GM12878 (cell line): ENCODE measurements around the gene PPP1R1C. TPM values are rescaled to one million over a fixed set of nuclear protein-coding genes. Genes with fewer than 3 reads are reported as not detected.

Experiments
- ATAC-seq: fragments of 200-7000 bp; cut with Tn5 transposase; 3 replicates; pipeline ENCODE4 v1.9.1; 2020; ENCODE audit warnings: mild to moderate bottlenecking, moderate library complexity
- BruUV-seq: library from RNA; stranded (reverse); fragments of 400-500 nt; replicated peaks from 2 replicates; lab custom pipeline; 2021; lab: Mats Ljungman, UMichigan
- CTCF ChIA-PET: fragments of 300-600 bp; sonication (Branson Sonifier 250); formaldehyde crosslinking; extraction: SDS; loops from one replicate; lab custom pipeline; 2021; ENCODE audit warnings: inconsistent platforms; lab: Yijun Ruan, JAX
- POLR2A ChIA-PET: fragments of 350-600 bp; formaldehyde crosslinking; extraction: SDS; loops from one replicate; lab custom pipeline; 2021; ENCODE audit warnings: inconsistent platforms; lab: Charles Lee
- RAD21 ChIA-PET: fragments of 300-600 bp; sonication (Branson Sonifier 250); formaldehyde crosslinking; loops from one replicate; lab custom pipeline; 2023; ENCODE audit warnings: antibody characterized with exemption; ENCODE audit not compliant: unreplicated experiment; lab: Charles Lee
- SMC1A ChIA-PET: fragments of 300-600 bp; sonication (Branson Sonifier 250); formaldehyde crosslinking; loops from one replicate; lab custom pipeline; 2023; ENCODE audit not compliant: unreplicated experiment, uncharacterized antibody; lab: Charles Lee
- DNase-seq: peaks from one replicate; pipeline ENCODE4 v3.0.0-alpha.2; 2011; ENCODE audit warnings: low read depth, low spot score
- FAIRE-seq: peaks from 3 replicates; lab custom pipeline; 2011; peaks lifted over from hg19 to GRCh38; lab: Jason Lieb, UNC
- H2AFZ ChIP-seq: 2 replicates; pipeline ENCODE4 v1.6.0; 2011; ENCODE audit warnings: low read depth, low read length, control low read depth; ENCODE audit not compliant: control insufficient read depth
- H3K27ac ChIP-seq: 2 replicates; pipeline ENCODE4 v1.5.1; 2011; ENCODE audit warnings: control low read depth; ENCODE audit not compliant: control insufficient read depth, insufficient read depth
- H3K27me3 ChIP-seq, 2 experiments: replicated peaks in 1 of 2; 2 replicates each; pipeline versions ENCODE4 v1.6.0 to v1.6.1; 2011; ENCODE audit warnings: low read length in 1 of 2; ENCODE audit not compliant: control insufficient read depth in 2 of 2, insufficient read depth in 2 of 2
- H3K36me3 ChIP-seq, 2 experiments: 2 replicates each; pipeline ENCODE4 v1.5.1; 2011; ENCODE audit warnings: low read length in 1 of 2; ENCODE audit not compliant: control insufficient read depth in 2 of 2, insufficient read depth in 2 of 2
- H3K4me1 ChIP-seq: 2 replicates; pipeline ENCODE4 v1.6.1; 2011; ENCODE audit warnings: mild to moderate bottlenecking, low read length, moderate library complexity, mixed read lengths; ENCODE audit not compliant: control insufficient read depth, insufficient read depth
- H3K4me2 ChIP-seq: 2 replicates; pipeline ENCODE4 v1.6.0; 2011; ENCODE audit warnings: control low read depth; ENCODE audit not compliant: control insufficient read depth, insufficient read depth
- H3K4me3 ChIP-seq: fragments of 200-600 bp; sonication (generic); 2 replicates; pipeline ENCODE4 v1.5.1; 2016
- H3K79me2 ChIP-seq: 2 replicates; pipeline ENCODE4 v1.6.0; 2011; ENCODE audit warnings: low read length; ENCODE audit not compliant: control insufficient read depth, insufficient read depth
- H3K9ac ChIP-seq: 2 replicates; pipeline ENCODE4 v1.8.0; 2011; ENCODE audit warnings: low read length, control low read depth, mixed read lengths; ENCODE audit not compliant: control insufficient read depth, insufficient read depth
- H3K9me3 ChIP-seq: replicated peaks from 3 replicates; pipeline ENCODE4 v1.5.1; 2011; ENCODE audit warnings: mild to moderate bottlenecking, low read length; ENCODE audit not compliant: control insufficient read depth, insufficient read depth
- H4K20me1 ChIP-seq: 2 replicates; pipeline ENCODE4 v1.6.0; 2011; ENCODE audit not compliant: control insufficient read depth, insufficient read depth
- ATF3 ChIP-seq: IDR thresholded peaks from 2 replicates; pipeline ENCODE4 v1.6.1; 2011; ENCODE audit warnings: low read depth, mild to moderate bottlenecking, low read length, moderate library complexity, borderline replicate concordance; ENCODE audit errors: extremely low read depth
- CTCF ChIP-seq, 3 experiments: IDR thresholded peaks in 2 of 3; conservative IDR thresholded peaks in 1 of 3; 2 replicates each; pipeline ENCODE4 v1.5.1; 2011; ENCODE audit warnings: low read depth in 3 of 3, low read length in 3 of 3, mild to moderate bottlenecking in 3 of 3, control low read depth in 2 of 3, moderate library complexity in 2 of 3, inconsistent platforms in 1 of 3, mixed read lengths in 1 of 3; ENCODE audit not compliant: control insufficient read depth in 2 of 3, insufficient read depth in 1 of 3; ENCODE audit errors: extremely low read depth in 1 of 3
- EZH2 ChIP-seq: IDR thresholded peaks from 2 replicates; pipeline ENCODE4 v1.6.1; 2012; ENCODE audit warnings: low read depth, mild to moderate bottlenecking, control low read depth, inconsistent platforms, low read length, borderline replicate concordance; ENCODE audit not compliant: control insufficient read depth
- PAX8 ChIP-seq: fragments of 450-650 bp; IDR thresholded peaks from 2 replicates; pipeline ENCODE4 v1.6.1; 2017; ENCODE audit warnings: mild to moderate bottlenecking, moderate library complexity
- POLR2AphosphoS5 ChIP-seq: IDR thresholded peaks from 2 replicates; pipeline ENCODE4 v1.6.1; 2011; ENCODE audit warnings: mild to moderate bottlenecking, low read length, inconsistent platforms
- SREBF1 ChIP-seq: IDR thresholded peaks from 2 replicates; pipeline ENCODE4 v1.6.1; 2012; ENCODE audit warnings: mild to moderate bottlenecking, low read length
- SUZ12 ChIP-seq: fragments of 200-600 bp; sonication (generic); IDR thresholded peaks from one replicate; pipeline ENCODE4 v1.6.1; 2018; ENCODE audit warnings: antibody characterized with exemption, mild to moderate bottlenecking; ENCODE audit not compliant: unreplicated experiment
- ZNF384 ChIP-seq: IDR thresholded peaks from 2 replicates; pipeline ENCODE4 v1.6.1; 2012; ENCODE audit warnings: low read depth, mild to moderate bottlenecking, low read length, improper control_type of control experiment, borderline replicate concordance
- WGBS: methylation state at CpG from one replicate; pipeline ENCODE4 v1.1.6; 2016; ENCODE audit warnings: low lambda C conversion rate; ENCODE audit not compliant: insufficient replicate concordance, insufficient coverage; ENCODE audit errors: missing lambda C conversion rate; 5-methylcytosine and 5-hydroxymethylcytosine counted together
- in situ Hi-C: fragments of 300-500 bp; cut with MboI; formaldehyde crosslinking; loops from 9 replicates; pipeline ENCODE4 v1.14.3; 2018; ENCODE audit warnings: mixed read lengths
- intact Hi-C: fragments of 100-400 bp; cut with micrococcal nuclease; formaldehyde crosslinking; loops from one replicate; pipeline ENCODE4 v1.14.2; 2022; ENCODE audit not compliant: unreplicated experiment
- polyA plus RNA-seq, 11 experiments: library from polyadenylated mRNA; depleted of rRNA in 4 of 11; unstranded in 6 of 11; stranded (reverse) in 5 of 11; fragments of >200 nt; fragmentation: Nextera tagmentation in 4 of 11; fragmentation: Illumina TruSeq in 1 of 11; extraction: Ambion mirVana in 4 of 11; extraction: Trizol in 1 of 11; gene quantifications; 1 replicate in 1 of 11; 2 replicates in 10 of 11; pipeline versions ENCODE4 v1.2.1 to v1.2.3, GENCODE V29; 2011 to 2016; ENCODE audit warnings: inconsistent platforms in 2 of 11, missing spikeins in 2 of 11, low read depth in 1 of 11
- total RNA-seq, 4 experiments: library from RNA; depleted of rRNA in 3 of 4; stranded (reverse); fragments of >200 nt in 3 of 4; fragmentation: Illumina TruSeq in 1 of 4; extraction: Trizol in 1 of 4; gene quantifications; 2 replicates each; pipeline versions ENCODE4 v1.2.1 to v1.2.3, GENCODE V29; 2013 to 2021

PPP1R1C gene
- total and polyA plus RNA-seq, 10 of the 15 experiments (the other 5 are each of a cell fraction or from before 2014, with no cell fraction given) = 0.11 TPM; not detected in 9

GRCh38 chr2:181978351-181979150, 7.1 kb upstream of the PPP1R1C start:
- H3K9ac ChIP-seq = no peak overlapping the region
- H3K9me3 ChIP-seq = no peaks in the 10 kb centered on the region
- H3K4me3 ChIP-seq = no peak overlapping the region
- intact Hi-C loops = loop anchor here (10.0 kb wide), 1 partner anchor 676 kb away; no protein-coding TSS in a partner anchor
- DNase-seq = no peak
- WGBS = 19% methylated on average over 2 of the region's 2 CpGs
- FAIRE-seq = no peak
- TF ChIP-seq POLR2AphosphoS5 (no peak), ZNF384 (no peak), EZH2 (no peak), ATF3 (no peak), SUZ12 (no peak), PAX8 (no peak), CTCF (IDR thresholded peaks at IDR 0.05 in 2 of 3, conservative IDR thresholded peaks at IDR 0.05 in 1 of 3; ENCODE audit: control insufficient read depth in 2 of 3, extremely low read depth in 1 of 3, insufficient read depth in 1 of 3, low read depth in 3 of 3, low read length in 3 of 3) (no peak), SREBF1 (no peak)
- H3K4me1 ChIP-seq = no peaks in the 10 kb centered on the region
- BruUV-seq = no TSS peak
- H4K20me1 ChIP-seq = no peaks in the 10 kb centered on the region
- SMC1A ChIA-PET = no interaction called here
- POLR2A ChIA-PET = no interaction called here
- in situ Hi-C loops = no loop called here
- no peak overlapping the region for H3K27ac ChIP-seq
- no peaks in the 10 kb centered on the region; a peak in 1 of 4 replicates for H3K27me3 ChIP-seq
- no peak overlapping the region for H2AFZ ChIP-seq
- no peaks in the 10 kb centered on the region for H3K36me3 ChIP-seq
- CTCF ChIA-PET = interaction anchor here (1.0 kb wide), 1 partner anchor 10 kb away, joined by 4 read pairs; no protein-coding TSS in a partner anchor
- H3K79me2 ChIP-seq = no peaks in the 10 kb centered on the region
- no peak for ATAC-seq
- H3K4me2 ChIP-seq = no peak overlapping the region
- RAD21 ChIA-PET = interaction anchor here (1.0 kb wide), 1 partner anchor 81 kb away, joined by 3 read pairs; no protein-coding TSS in a partner anchor
